Panc1 (cell line): Measurements from ENCODE around the gene CTNND2. TPM values are rescaled to one million over a fixed set of nuclear protein-coding genes. Genes with fewer than 3 reads are reported as not detected.

ENCODE experiments used
- ATAC-seq: fragments of 200-7000 bp; cut with Tn5 transposase; 2 replicates; pipeline ENCODE4 v1.9.1; 2020; ENCODE audit warnings: mild to moderate bottlenecking, moderate library complexity
- BruUV-seq: library from RNA; stranded (reverse); fragments of 400-500 nt; replicated peaks from 2 replicates; lab custom pipeline; 2021; lab: Mats Ljungman, UMichigan
- CTCF ChIA-PET: fragments of 300-600 bp; sonication (Branson Sonifier 250); formaldehyde crosslinking; loops from one replicate; lab custom pipeline; 2022; ENCODE audit warnings: antibody characterized with exemption; lab: Charles Lee
- POLR2A ChIA-PET: fragments of 300-600 bp; sonication (Branson Sonifier 250); formaldehyde crosslinking; loops from one replicate; lab custom pipeline; 2022; ENCODE audit warnings: antibody characterized with exemption; lab: Charles Lee
- DNase-seq: peaks from one replicate; pipeline ENCODE4 v3.0.0-alpha.2; 2010; ENCODE audit warnings: low read depth, low spot score
- H3K27ac ChIP-seq: 2 replicates; pipeline ENCODE4 v1.5.1; 2011; ENCODE audit warnings: mild to moderate bottlenecking, low read length, inconsistent platforms
- H3K27me3 ChIP-seq: fragments of 200-500 bp; sonication (Bioruptor generic); 2 replicates; pipeline ENCODE4 v1.6.0; 2014; ENCODE audit warnings: low read length, inconsistent platforms; ENCODE audit not compliant: control insufficient read depth, insufficient read depth
- H3K36me3 ChIP-seq: fragments of 200-500 bp; sonication (Bioruptor generic); 2 replicates; pipeline ENCODE4 v1.5.1; 2014; ENCODE audit warnings: inconsistent platforms, mild to moderate bottlenecking, low read length, moderate library complexity; ENCODE audit not compliant: control insufficient read depth, insufficient read depth
- H3K4me1 ChIP-seq: 2 replicates; pipeline ENCODE4 v1.5.1; 2011; ENCODE audit warnings: inconsistent platforms, mild to moderate bottlenecking, low read length, moderate library complexity; ENCODE audit not compliant: control insufficient read depth, insufficient read depth
- H3K4me3 ChIP-seq, 2 experiments: 2 replicates each; pipeline ENCODE4 v1.5.1; 2011 to 2012; ENCODE audit warnings: low read depth in 2 of 2, low read length in 2 of 2, mild to moderate bottlenecking in 2 of 2, inconsistent platforms in 1 of 2, moderate library complexity in 1 of 2
- H3K9me3 ChIP-seq: fragments of 200-500 bp; sonication (Bioruptor generic); 2 replicates; pipeline ENCODE4 v1.5.1; 2014; ENCODE audit warnings: low read depth, mild to moderate bottlenecking, inconsistent platforms, low read length, moderate library complexity; ENCODE audit not compliant: control insufficient read depth, insufficient read depth
- POLR2AphosphoS5 ChIP-seq: IDR thresholded peaks from 2 replicates; pipeline ENCODE4 v1.6.1; 2012; ENCODE audit warnings: mild to moderate bottlenecking, low read depth, low read length, moderate library complexity
- REST ChIP-seq, 2 experiments: IDR thresholded peaks; 2 replicates each; pipeline ENCODE4 v1.6.1; 2011 to 2012; ENCODE audit warnings: low read depth in 2 of 2, control low read depth in 1 of 2, low read length in 1 of 2, mild to moderate bottlenecking in 1 of 2, moderate library complexity in 1 of 2; ENCODE audit not compliant: insufficient read depth in 1 of 2
- SIN3A ChIP-seq: IDR thresholded peaks from 2 replicates; pipeline ENCODE4 v1.6.1; 2012; ENCODE audit warnings: low read depth, mild to moderate bottlenecking, low read length, moderate library complexity, borderline replicate concordance; ENCODE audit not compliant: insufficient read depth
- TCF7L2 ChIP-seq: IDR thresholded peaks from 2 replicates; pipeline ENCODE4 v1.6.1; 2011; ENCODE audit warnings: mild to moderate bottlenecking, low read depth, low read length, inconsistent platforms
- in situ Hi-C: cut with HindIII; loops from 2 replicates; pipeline ENCODE4 v1.10.0; 2016; ENCODE audit warnings: low sequenced_read_pairs, low pct_unique_long_range_greater_than_20kb
- intact Hi-C: fragments of 100-400 bp; cut with micrococcal nuclease; formaldehyde crosslinking; loops from one replicate; pipeline ENCODE4 v1.10.0; 2022; ENCODE audit not compliant: unreplicated experiment
- total RNA-seq: library from RNA; stranded (reverse); gene quantifications from one replicate; pipeline ENCODE4 v1.2.1, GENCODE V29; 2021; ENCODE audit not compliant: unreplicated experiment
- TF ChIP-seq, protein P1 (sequence below): fragments of 450-650 bp; IDR thresholded peaks from 2 replicates; pipeline ENCODE4 v1.5.1; 2017; ENCODE audit warnings: mild to moderate bottlenecking

The CTNND2 gene
- total RNA-seq, 1 experiment from 2014 or later, result 1.0 TPM

DNA sequence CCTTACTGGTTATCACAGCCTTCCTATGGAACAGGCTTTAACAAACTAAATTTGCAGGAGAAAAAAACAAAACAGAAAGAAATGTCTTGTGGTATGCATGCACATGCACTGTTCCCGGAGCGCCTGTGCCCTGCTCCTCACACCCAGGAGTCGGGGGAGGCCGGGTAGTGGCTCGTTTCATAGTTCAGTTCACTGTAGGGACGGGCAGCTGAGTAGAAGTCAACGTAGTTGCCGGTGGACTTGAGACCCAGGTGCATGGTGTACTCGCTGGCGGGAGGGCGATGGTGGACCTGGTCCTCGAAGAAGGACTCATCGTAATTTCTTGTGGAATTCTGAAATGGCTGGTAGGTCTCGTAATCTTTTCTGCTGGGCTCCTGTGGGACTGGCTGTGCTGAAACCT, 930.9 kb downstream of the CTNND2 start:
- ChIA-PET CTCF (no interaction called here), POLR2A (no interaction called here)
- in situ Hi-C loops (no loop called here), intact Hi-C loops (no loop called here)
- Histone ChIP-seq H3K36me3 (no peaks in the 10 kb centered on the region), H3K4me1 (no peaks in the 10 kb centered on the region), H3K27me3 (peaks cover 24% of the 10 kb centered on the region), H3K4me3 (no peak overlapping the region), H3K9me3 (no peaks in the 10 kb centered on the region), H3K27ac (no peak overlapping the region)
- no peak for DNase-seq
- no TSS peak for BruUV-seq
- ATAC-seq, result no peak
- TF ChIP-seq, protein P1, sequence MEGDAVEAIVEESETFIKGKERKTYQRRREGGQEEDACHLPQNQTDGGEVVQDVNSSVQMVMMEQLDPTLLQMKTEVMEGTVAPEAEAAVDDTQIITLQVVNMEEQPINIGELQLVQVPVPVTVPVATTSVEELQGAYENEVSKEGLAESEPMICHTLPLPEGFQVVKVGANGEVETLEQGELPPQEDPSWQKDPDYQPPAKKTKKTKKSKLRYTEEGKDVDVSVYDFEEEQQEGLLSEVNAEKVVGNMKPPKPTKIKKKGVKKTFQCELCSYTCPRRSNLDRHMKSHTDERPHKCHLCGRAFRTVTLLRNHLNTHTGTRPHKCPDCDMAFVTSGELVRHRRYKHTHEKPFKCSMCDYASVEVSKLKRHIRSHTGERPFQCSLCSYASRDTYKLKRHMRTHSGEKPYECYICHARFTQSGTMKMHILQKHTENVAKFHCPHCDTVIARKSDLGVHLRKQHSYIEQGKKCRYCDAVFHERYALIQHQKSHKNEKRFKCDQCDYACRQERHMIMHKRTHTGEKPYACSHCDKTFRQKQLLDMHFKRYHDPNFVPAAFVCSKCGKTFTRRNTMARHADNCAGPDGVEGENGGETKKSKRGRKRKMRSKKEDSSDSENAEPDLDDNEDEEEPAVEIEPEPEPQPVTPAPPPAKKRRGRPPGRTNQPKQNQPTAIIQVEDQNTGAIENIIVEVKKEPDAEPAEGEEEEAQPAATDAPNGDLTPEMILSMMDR, result no peak
- no peak for TF ChIP-seq POLR2AphosphoS5
- no peak for TF ChIP-seq SIN3A
- no peak for TF ChIP-seq TCF7L2

GRCh38 chr5:10969684-10970180, 934.5 kb downstream of the CTNND2 start:
- in situ Hi-C loops, result no loop called here
- H3K4me3 ChIP-seq, result no peak overlapping the region
- H3K27ac ChIP-seq, result no peak overlapping the region
- H3K36me3 ChIP-seq, result no peaks in the 10 kb centered on the region
- H3K4me1 ChIP-seq, result no peaks in the 10 kb centered on the region
- intact Hi-C loops, result no loop called here
- ATAC-seq, result no peak
- no peaks in the 10 kb centered on the region for H3K9me3 ChIP-seq
- CTCF ChIA-PET, result no interaction called here
- POLR2A ChIA-PET, result no interaction called here
- TF ChIP-seq, protein P1, result no peak
- TF ChIP-seq REST (IDR thresholded peaks at IDR 0.05; ENCODE audit: insufficient read depth in 1 of 2, low read depth in 2 of 2, low read length in 1 of 2) (no peak), TCF7L2 (no peak), SIN3A (no peak), POLR2AphosphoS5 (no peak)
- no TSS peak for BruUV-seq
- peaks cover 21% of the 10 kb centered on the region for H3K27me3 ChIP-seq
- no peak for DNase-seq
